HG02571 (cell line): ENCODE data around the gene PRCP.

ENCODE experiments used
- ATAC-seq: cut with Tn5 transposase; IDR thresholded peaks from one replicate; pipeline ENCODE4 v1.9.1; 2021; ENCODE audit warnings: mild to moderate bottlenecking, moderate library complexity; ENCODE audit not compliant: unreplicated experiment

Gene PRCP

GRCh38 chr11:82790723-82791484 is 109.3 kb downstream of the PRCP start:
- no peak for ATAC-seq

GRCh38 chr11:82787981-82788380 is 112.2 kb downstream of the PRCP start:
- ATAC-seq = no peak

GRCh38 chr11:82786836-82787235 is 113.4 kb downstream of the PRCP start:
- no peak for ATAC-seq

- no peak for ATAC-seq
These were observed 114.2 kb downstream of the PRCP start for GRCh38 chr11:82786001-82786400.

GRCh38 chr11:82782825-82783374 is 117.3 kb downstream of the PRCP start:
- ATAC-seq = no peak

DNA sequence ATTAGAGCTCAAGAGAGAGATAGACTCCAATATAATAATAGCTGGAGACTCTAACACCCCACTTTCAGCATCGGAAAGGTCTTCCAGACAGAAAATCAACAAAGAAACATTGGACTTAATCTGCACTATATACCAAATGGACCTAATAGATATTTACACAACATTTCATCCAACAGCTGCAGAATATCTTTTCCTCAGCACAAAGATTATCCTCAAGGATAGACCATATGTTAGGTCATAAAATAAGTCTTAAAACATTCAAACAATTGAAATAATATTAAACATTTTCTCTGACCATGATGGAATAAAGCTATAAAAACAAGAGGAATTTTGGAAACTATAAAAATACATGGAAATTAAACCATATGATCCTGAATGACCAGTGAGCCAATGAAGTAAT is 121.5 kb downstream of the PRCP start:
- no peak for ATAC-seq

DNA sequence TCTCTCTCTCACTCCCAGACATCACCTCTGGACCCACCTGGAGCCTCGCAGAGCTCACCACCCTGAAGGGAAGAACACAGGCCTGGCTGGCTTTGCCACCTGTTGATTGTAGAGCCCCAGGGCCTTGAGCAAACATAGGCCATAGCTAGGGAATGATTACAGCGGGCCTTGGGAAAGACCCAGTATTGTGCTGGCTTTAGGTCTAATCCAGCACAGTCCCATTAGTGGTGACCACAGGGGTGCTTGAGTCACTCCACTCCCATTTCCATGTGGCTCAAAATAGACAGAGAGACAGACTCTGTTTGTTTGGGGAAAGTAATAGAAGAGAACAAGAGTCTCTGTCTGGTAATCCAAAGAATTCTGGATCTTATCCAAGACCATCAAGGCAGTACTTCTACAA is 123.9 kb downstream of the PRCP start:
- no peak for ATAC-seq

DNA sequence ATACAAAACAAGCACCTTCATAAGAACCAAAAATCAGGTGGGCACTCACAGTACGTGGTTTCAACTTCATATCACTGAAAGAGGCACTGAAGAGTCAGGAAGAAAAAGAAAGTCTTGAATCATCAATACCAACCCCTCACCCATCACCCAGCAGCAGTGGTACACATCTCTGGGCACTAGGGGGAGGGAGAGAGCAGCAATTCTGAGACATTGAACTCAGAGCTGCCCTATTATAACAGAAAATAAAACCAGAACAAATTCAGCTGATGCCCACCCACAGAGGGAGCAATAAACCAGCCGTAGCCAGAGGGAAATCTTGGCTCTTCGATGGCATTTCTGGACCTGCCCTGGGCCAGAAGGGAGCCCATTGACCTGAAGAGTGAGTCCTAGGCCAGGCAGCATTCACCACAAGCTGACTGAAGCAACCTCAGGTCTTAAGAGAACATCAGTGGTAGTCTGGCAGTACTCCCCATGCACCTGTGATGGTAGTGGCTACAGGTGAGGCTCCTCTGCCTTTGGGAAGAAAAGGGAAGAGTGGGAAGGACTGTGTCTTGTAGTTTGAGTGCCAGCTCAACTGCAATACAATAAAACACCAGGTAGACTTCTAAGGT is 124.4 kb downstream of the PRCP start:
- ATAC-seq = peak; percentile 98

DNA sequence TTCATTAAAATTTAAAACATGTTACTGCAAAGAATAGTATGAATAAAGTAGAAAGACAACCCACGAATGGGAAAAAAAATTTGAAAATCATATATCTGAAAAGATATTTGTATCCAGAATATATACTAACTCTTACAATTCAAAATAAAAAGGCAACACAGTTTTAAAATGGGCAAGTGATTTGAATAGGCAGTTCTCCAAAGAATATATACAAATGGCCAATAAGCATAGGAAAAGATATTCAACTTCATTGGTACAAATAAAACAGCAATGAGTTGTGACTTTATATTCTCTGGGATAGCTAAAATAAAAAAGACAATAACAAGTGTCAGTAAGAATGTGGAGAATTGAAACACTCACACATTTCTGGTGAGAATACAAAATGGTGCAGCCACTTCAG is 125.0 kb downstream of the PRCP start:
- no peak for ATAC-seq
